HepG2 (cell line): ENCODE data around the gene HNRNPC. TPM values are rescaled to one million over a fixed set of nuclear protein-coding genes. Genes with fewer than 3 reads are reported as not detected.

Source experiments
- FOSL1 ChIP-seq: sonication (generic); formaldehyde crosslinking; IDR thresholded peaks from 2 replicates; pipeline ENCODE4 v1.9.0; 2021; ENCODE audit warnings: missing genetic modification reagents, borderline replicate concordance
- GTF3A ChIP-seq: sonication (generic); formaldehyde crosslinking; conservative IDR thresholded peaks from 2 replicates; pipeline ENCODE4 v1.4.0; 2020; ENCODE audit warnings: mild to moderate bottlenecking, missing genetic modification reagents
- HDAC1 ChIP-seq: sonication (generic); formaldehyde crosslinking; IDR thresholded peaks from 2 replicates; pipeline ENCODE4 v1.5.1; 2020; ENCODE audit warnings: mild to moderate bottlenecking, missing genetic modification reagents
- KDM1A ChIP-seq: IDR thresholded peaks from 2 replicates; pipeline ENCODE4 v1.6.1; 2016; ENCODE audit warnings: missing compliant biosample characterization
- MBD4 ChIP-seq: IDR thresholded peaks from 2 replicates; pipeline ENCODE4 v1.6.1; 2012; ENCODE audit warnings: low read length, inconsistent platforms, borderline replicate concordance
- MBNL3 ChIP-seq: fragments of 250-450 bp; sonication (Bioruptor Pico); conservative IDR thresholded peaks from 2 replicates; pipeline ENCODE4 v1.8.0; 2022; ENCODE audit warnings: mild to moderate bottlenecking, inconsistent platforms
- NR2F6 ChIP-seq, 2 experiments: IDR thresholded peaks; 2 replicates each; pipeline ENCODE4 v1.6.1; 2016; ENCODE audit warnings: antibody characterized with exemption in 1 of 2, mild to moderate bottlenecking in 1 of 2
- POLR2AphosphoS2 ChIP-seq: IDR thresholded peaks from 2 replicates; pipeline ENCODE4 v1.6.1; 2011; ENCODE audit warnings: low read depth, low read length, improper control_type of control experiment
- SATB2 ChIP-seq: sonication (generic); formaldehyde crosslinking; IDR thresholded peaks from 2 replicates; pipeline ENCODE4 v1.5.0; 2020; ENCODE audit warnings: missing genetic modification reagents
- SOX5 ChIP-seq: IDR thresholded peaks from 2 replicates; pipeline ENCODE4 v1.6.1; 2016; ENCODE audit warnings: borderline replicate concordance
- SRF ChIP-seq: IDR thresholded peaks from 2 replicates; pipeline ENCODE4 v1.6.1; 2011; ENCODE audit warnings: mild to moderate bottlenecking, low read depth, low read length, moderate library complexity
- YY1 ChIP-seq: IDR thresholded peaks from 2 replicates; pipeline ENCODE4 v1.6.1; 2011; ENCODE audit warnings: low read length, low read depth, moderate library complexity, mild to moderate bottlenecking; ENCODE audit not compliant: insufficient read depth, insufficient replicate concordance
- ZNF441 ChIP-seq: sonication (generic); formaldehyde crosslinking; IDR thresholded peaks from 2 replicates; pipeline ENCODE4 v1.7.0; 2021; ENCODE audit warnings: missing genetic modification reagents, borderline replicate concordance
- ZNF569 ChIP-seq: sonication (generic); formaldehyde crosslinking; IDR thresholded peaks from 2 replicates; pipeline ENCODE4 v1.5.0; 2020; ENCODE audit warnings: mild to moderate bottlenecking, missing genetic modification reagents, moderate library complexity, borderline replicate concordance
- ZNF879 ChIP-seq: sonication (generic); formaldehyde crosslinking; IDR thresholded peaks from 2 replicates; pipeline ENCODE4 v1.8.1; 2023; ENCODE audit warnings: missing genetic modification reagents
- polyA plus RNA-seq, 8 experiments: library from polyadenylated mRNA; depleted of rRNA in 3 of 8; stranded (reverse) in 7 of 8; unstranded in 1 of 8; fragments of >200 nt; fragmentation: Illumina TruSeq in 4 of 8; extraction: Trizol in 4 of 8; gene quantifications; 2 replicates each; pipeline versions ENCODE4 v1.2.1 to v1.2.3, GENCODE V29; 2011 to 2016; ENCODE audit warnings: low read depth in 4 of 8, missing spikeins in 1 of 8, mixed read lengths in 1 of 8; ENCODE audit not compliant: insufficient read depth in 1 of 8
- total RNA-seq, 5 experiments: library from RNA; depleted of rRNA; stranded (reverse); fragments of >200 nt; fragmentation: Illumina TruSeq; extraction: Trizol; gene quantifications; 2 replicates each; pipeline ENCODE4 v1.2.3, GENCODE V29; 2016; ENCODE audit warnings: low read depth in 1 of 5
- TF ChIP-seq, protein P1 (sequence below): sonication (generic); formaldehyde crosslinking; IDR thresholded peaks from 2 replicates; pipeline ENCODE4 v1.4.0; 2020; ENCODE audit warnings: mild to moderate bottlenecking, missing genetic modification reagents
- TF ChIP-seq, protein P2 (sequence below): sonication (generic); formaldehyde crosslinking; IDR thresholded peaks from 2 replicates; pipeline ENCODE4 v1.4.0; 2020; ENCODE audit warnings: missing genetic modification reagents, borderline replicate concordance
- TF ChIP-seq, protein P3 (sequence below): sonication (generic); formaldehyde crosslinking; IDR thresholded peaks from 2 replicates; pipeline ENCODE4 v1.4.0; 2020; ENCODE audit warnings: missing genetic modification reagents

HNRNPC gene
- total and polyA plus RNA-seq, 2 of the 13 experiments (the other 11 are each of a cell fraction or from before 2014, with no cell fraction given): 628 to 1,099 TPM

DNA sequence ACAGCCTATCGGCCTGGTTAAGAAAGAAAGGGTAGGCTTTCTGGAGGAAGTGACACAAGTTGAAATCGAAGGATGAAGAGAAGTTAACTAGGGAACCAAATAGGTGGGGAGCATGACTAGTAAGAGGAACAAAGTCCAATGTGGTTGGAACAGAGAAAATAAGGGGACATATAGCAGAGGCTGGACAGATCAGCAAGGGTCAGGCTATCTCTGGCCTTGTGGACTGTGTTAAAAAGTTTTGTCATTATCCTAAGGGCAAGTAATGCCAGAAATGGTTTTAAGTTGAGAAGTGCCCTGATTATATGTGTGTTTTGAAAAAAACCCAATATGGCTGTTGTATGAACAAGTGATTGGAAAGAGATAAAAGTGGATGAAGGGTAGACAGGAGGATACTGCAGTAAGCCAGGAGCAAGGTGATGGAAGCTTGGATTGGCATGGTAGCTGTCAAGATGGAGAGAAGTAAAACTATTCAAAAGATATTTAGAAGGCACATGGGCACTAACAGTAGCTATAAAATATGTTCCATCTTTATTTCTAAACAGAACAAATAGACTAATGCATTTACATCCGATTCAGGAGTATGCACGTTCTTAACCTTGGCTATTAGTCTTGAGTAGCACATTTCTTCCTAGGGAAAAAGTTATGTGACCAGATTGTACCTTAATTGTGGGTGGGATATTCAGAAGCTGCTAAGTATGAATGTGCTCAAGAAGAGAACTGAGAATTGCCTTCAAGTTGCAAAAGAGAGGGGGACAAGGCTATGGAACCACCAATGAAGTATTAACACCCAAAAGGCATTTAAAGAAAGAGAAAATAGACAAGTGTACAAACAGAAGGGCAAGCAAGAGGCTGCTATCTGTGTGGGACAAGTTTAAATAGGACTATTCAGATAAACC lies 66.5 kb downstream of the HNRNPC start (continued):
- TF ChIP-seq, protein P1, sequence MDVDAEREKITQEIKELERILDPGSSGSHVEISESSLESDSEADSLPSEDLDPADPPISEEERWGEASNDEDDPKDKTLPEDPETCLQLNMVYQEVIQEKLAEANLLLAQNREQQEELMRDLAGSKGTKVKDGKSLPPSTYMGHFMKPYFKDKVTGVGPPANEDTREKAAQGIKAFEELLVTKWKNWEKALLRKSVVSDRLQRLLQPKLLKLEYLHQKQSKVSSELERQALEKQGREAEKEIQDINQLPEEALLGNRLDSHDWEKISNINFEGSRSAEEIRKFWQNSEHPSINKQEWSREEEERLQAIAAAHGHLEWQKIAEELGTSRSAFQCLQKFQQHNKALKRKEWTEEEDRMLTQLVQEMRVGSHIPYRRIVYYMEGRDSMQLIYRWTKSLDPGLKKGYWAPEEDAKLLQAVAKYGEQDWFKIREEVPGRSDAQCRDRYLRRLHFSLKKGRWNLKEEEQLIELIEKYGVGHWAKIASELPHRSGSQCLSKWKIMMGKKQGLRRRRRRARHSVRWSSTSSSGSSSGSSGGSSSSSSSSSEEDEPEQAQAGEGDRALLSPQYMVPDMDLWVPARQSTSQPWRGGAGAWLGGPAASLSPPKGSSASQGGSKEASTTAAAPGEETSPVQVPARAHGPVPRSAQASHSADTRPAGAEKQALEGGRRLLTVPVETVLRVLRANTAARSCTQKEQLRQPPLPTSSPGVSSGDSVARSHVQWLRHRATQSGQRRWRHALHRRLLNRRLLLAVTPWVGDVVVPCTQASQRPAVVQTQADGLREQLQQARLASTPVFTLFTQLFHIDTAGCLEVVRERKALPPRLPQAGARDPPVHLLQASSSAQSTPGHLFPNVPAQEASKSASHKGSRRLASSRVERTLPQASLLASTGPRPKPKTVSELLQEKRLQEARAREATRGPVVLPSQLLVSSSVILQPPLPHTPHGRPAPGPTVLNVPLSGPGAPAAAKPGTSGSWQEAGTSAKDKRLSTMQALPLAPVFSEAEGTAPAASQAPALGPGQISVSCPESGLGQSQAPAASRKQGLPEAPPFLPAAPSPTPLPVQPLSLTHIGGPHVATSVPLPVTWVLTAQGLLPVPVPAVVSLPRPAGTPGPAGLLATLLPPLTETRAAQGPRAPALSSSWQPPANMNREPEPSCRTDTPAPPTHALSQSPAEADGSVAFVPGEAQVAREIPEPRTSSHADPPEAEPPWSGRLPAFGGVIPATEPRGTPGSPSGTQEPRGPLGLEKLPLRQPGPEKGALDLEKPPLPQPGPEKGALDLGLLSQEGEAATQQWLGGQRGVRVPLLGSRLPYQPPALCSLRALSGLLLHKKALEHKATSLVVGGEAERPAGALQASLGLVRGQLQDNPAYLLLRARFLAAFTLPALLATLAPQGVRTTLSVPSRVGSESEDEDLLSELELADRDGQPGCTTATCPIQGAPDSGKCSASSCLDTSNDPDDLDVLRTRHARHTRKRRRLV: no peak
- no peak for TF ChIP-seq ZNF569 (CRISPR knock-in tag)
- TF ChIP-seq SRF: no peak
- no peak for TF ChIP-seq SATB2 (CRISPR knock-in tag)
- TF ChIP-seq POLR2AphosphoS2: no peak; the same call in 1 of the 2 replicates
- TF ChIP-seq YY1: no peak
- no peak for TF ChIP-seq KDM1A
- TF ChIP-seq, protein P2, sequence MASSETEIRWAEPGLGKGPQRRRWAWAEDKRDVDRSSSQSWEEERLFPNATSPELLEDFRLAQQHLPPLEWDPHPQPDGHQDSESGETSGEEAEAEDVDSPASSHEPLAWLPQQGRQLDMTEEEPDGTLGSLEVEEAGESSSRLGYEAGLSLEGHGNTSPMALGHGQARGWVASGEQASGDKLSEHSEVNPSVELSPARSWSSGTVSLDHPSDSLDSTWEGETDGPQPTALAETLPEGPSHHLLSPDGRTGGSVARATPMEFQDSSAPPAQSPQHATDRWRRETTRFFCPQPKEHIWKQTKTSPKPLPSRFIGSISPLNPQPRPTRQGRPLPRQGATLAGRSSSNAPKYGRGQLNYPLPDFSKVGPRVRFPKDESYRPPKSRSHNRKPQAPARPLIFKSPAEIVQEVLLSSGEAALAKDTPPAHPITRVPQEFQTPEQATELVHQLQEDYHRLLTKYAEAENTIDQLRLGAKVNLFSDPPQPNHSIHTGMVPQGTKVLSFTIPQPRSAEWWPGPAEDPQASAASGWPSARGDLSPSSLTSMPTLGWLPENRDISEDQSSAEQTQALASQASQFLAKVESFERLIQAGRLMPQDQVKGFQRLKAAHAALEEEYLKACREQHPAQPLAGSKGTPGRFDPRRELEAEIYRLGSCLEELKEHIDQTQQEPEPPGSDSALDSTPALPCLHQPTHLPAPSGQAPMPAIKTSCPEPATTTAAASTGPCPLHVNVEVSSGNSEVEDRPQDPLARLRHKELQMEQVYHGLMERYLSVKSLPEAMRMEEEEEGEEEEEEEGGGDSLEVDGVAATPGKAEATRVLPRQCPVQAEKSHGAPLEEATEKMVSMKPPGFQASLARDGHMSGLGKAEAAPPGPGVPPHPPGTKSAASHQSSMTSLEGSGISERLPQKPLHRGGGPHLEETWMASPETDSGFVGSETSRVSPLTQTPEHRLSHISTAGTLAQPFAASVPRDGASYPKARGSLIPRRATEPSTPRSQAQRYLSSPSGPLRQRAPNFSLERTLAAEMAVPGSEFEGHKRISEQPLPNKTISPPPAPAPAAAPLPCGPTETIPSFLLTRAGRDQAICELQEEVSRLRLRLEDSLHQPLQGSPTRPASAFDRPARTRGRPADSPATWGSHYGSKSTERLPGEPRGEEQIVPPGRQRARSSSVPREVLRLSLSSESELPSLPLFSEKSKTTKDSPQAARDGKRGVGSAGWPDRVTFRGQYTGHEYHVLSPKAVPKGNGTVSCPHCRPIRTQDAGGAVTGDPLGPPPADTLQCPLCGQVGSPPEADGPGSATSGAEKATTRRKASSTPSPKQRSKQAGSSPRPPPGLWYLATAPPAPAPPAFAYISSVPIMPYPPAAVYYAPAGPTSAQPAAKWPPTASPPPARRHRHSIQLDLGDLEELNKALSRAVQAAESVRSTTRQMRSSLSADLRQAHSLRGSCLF (CRISPR knock-in tag): no peak
- no peak for TF ChIP-seq GTF3A (CRISPR knock-in tag)
- TF ChIP-seq HDAC1: no peak; the same call in 1 of the 2 replicates
- no peak for TF ChIP-seq SOX5 (CRISPR knock-in tag)
- no peak for TF ChIP-seq MBNL3
- 0 out of 2 replicates have a peak, but pooled peaks have one; percentile 26 for TF ChIP-seq NR2F6 (IDR thresholded peaks at IDR 0.05)
- TF ChIP-seq NR2F6 (CRISPR knock-in tag; IDR thresholded peaks at IDR 0.05): no peak
- TF ChIP-seq ZNF879 (CRISPR knock-in tag): no peak
- no peak for TF ChIP-seq FOSL1 (CRISPR knock-in tag)
- peak; percentile 44; the same call in 1 of the 2 replicates for TF ChIP-seq MBD4
- TF ChIP-seq ZNF441: no peak
- TF ChIP-seq, protein P3, sequence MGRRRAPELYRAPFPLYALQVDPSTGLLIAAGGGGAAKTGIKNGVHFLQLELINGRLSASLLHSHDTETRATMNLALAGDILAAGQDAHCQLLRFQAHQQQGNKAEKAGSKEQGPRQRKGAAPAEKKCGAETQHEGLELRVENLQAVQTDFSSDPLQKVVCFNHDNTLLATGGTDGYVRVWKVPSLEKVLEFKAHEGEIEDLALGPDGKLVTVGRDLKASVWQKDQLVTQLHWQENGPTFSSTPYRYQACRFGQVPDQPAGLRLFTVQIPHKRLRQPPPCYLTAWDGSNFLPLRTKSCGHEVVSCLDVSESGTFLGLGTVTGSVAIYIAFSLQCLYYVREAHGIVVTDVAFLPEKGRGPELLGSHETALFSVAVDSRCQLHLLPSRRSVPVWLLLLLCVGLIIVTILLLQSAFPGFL (CRISPR knock-in tag): no peak
